ENCODE data around the gene MAK. TPM values are rescaled to one million over a fixed set of nuclear protein-coding genes. Genes with fewer than 3 reads are reported as not detected.

Gene MAK
- total and polyA plus RNA-seq, 2 of the 13 experiments (the other 11 are each of a cell fraction or from before 2014, with no cell fraction given) = 0.04 TPM; not detected in 1

GRCh38 chr6:10720265-10720959 is 117.9 kb downstream of the MAK start (continued):
- TF ChIP-seq POLR2AphosphoS5 (IDR thresholded peaks at IDR 0.05; ENCODE audit: low read depth, low read length) (0 out of 2 replicates have a peak, but pooled peaks have one; percentile 19), RORA (CRISPR knock-in tag; IDR thresholded peaks at IDR 0.05) (no peak), ZNF766 (CRISPR knock-in tag; IDR thresholded peaks at IDR 0.05; ENCODE audit: borderline replicate concordance) (0 out of 2 replicates have a peak, but pooled peaks have one; percentile 35), CREB1 (IDR thresholded peaks at IDR 0.05) (no peak), CREB1 (CRISPR knock-in tag; IDR thresholded peaks at IDR 0.05) (no peak), MTF1 (CRISPR knock-in tag; IDR thresholded peaks at IDR 0.05) (no peak), ZNF512B (CRISPR knock-in tag; IDR thresholded peaks at IDR 0.05; ENCODE audit: borderline replicate concordance) (peak; percentile 18; the same call in 1 of the 2 replicates), BCL6 (CRISPR knock-in tag; IDR thresholded peaks at IDR 0.05) (peak; percentile 1; the same call in 1 of the 2 replicates), REPIN1 (CRISPR knock-in tag; IDR thresholded peaks at IDR 0.05; ENCODE audit: borderline replicate concordance, low read depth) (0 out of 2 replicates have a peak, but pooled peaks have one; percentile 15), KLF9 (CRISPR knock-in tag; IDR thresholded peaks at IDR 0.05; ENCODE audit: low read depth) (peak; percentile 84; the same call in 1 of the 2 replicates), AKNA (CRISPR knock-in tag; IDR thresholded peaks at IDR 0.05; ENCODE audit: borderline replicate concordance) (no peak; the same call in 1 of the 2 replicates), ZNF451 (CRISPR knock-in tag; IDR thresholded peaks at IDR 0.05) (0 out of 2 replicates have a peak, but pooled peaks have one; percentile 29), ZFP90 (CRISPR knock-in tag; IDR thresholded peaks at IDR 0.05; ENCODE audit: borderline replicate concordance) (peak; percentile 69; the same call in 1 of the 2 replicates), WIZ (CRISPR knock-in tag; IDR thresholded peaks at IDR 0.05) (no peak), ZFP36 (IDR thresholded peaks at IDR 0.05; ENCODE audit: borderline replicate concordance, low read depth, low read length, partially characterized antibody) (no peak), ZNF232 (CRISPR knock-in tag; IDR thresholded peaks at IDR 0.05; ENCODE audit: borderline replicate concordance) (0 out of 2 replicates have a peak, but pooled peaks have one; percentile 40), HNRNPLL (IDR thresholded peaks at IDR 0.05; ENCODE audit: low read depth, low read length, poor library complexity, severe bottlenecking) (peak; percentile 59), CENPT (CRISPR knock-in tag; IDR thresholded peaks at IDR 0.05; ENCODE audit: low read depth) (no peak), ERF (CRISPR knock-in tag; IDR thresholded peaks at IDR 0.05) (0 out of 2 replicates have a peak, but pooled peaks have one; percentile 43), ZMAT3 (CRISPR knock-in tag; conservative IDR thresholded peaks at IDR 0.05) (peak; percentile 70; the same call in 1 of the 2 replicates), MED1 (CRISPR knock-in tag; IDR thresholded peaks at IDR 0.05) (peak; percentile 22; the same call in 1 of the 2 replicates), BRD4 (CRISPR knock-in tag; IDR thresholded peaks at IDR 0.05) (peak; percentile 45; the same call in 1 of the 2 replicates), ZNF350 (CRISPR knock-in tag; IDR thresholded peaks at IDR 0.05; ENCODE audit: borderline replicate concordance, low read depth) (0 out of 2 replicates have a peak, but pooled peaks have one; percentile 32)
